GM23338 (cell line): ENCODE measurements around the gene TDG.

Source experiments
- CREB1 ChIP-seq: fragments of 250-450 bp; sonication (Bioruptor Pico); IDR thresholded peaks from 2 replicates; pipeline ENCODE4 v1.5.0; 2020; ENCODE audit warnings: low read depth, mild to moderate bottlenecking, moderate library complexity
- CTCF ChIP-seq, 2 experiments: fragments of 200-600 bp in 1 of 2; sonication (generic) in 1 of 2; conservative IDR thresholded peaks; 2 replicates each; pipeline versions ENCODE4 v1.5.1 to v1.6.1; 2016 to 2017; ENCODE audit warnings: antibody characterized with exemption in 2 of 2, low read depth in 2 of 2, mild to moderate bottlenecking in 2 of 2, moderate library complexity in 1 of 2
- EZH2 ChIP-seq: fragments of 200-600 bp; sonication (generic); IDR thresholded peaks from one replicate; pipeline ENCODE4 v1.8.0; 2017; ENCODE audit warnings: antibody characterized with exemption, mild to moderate bottlenecking, low read depth; ENCODE audit not compliant: unreplicated experiment
- EZH2phosphoT487 ChIP-seq: fragments of 200-600 bp; sonication (generic); IDR thresholded peaks from one replicate; pipeline ENCODE4 v1.8.1; 2018; ENCODE audit warnings: antibody characterized with exemption; ENCODE audit not compliant: unreplicated experiment
- JUNB ChIP-seq: IDR thresholded peaks from one replicate; pipeline ENCODE4 v1.6.1; 2016; ENCODE audit warnings: antibody characterized with exemption; ENCODE audit not compliant: unreplicated experiment
- POLR2AphosphoS5 ChIP-seq: IDR thresholded peaks from 2 replicates; pipeline ENCODE4 v1.6.1; 2016; ENCODE audit warnings: antibody characterized with exemption, low read depth
- REST ChIP-seq: IDR thresholded peaks from one replicate; pipeline ENCODE4 v1.6.1; 2018; ENCODE audit warnings: antibody characterized with exemption; ENCODE audit not compliant: unreplicated experiment

- TF ChIP-seq CTCF (conservative IDR thresholded peaks at IDR 0.05; ENCODE audit: low read depth in 2 of 2) (no peak), EZH2 (no peak), EZH2phosphoT487 (no peak), CREB1 (CRISPR knock-in tag) (no peak), POLR2AphosphoS5 (no peak), REST (no peak), JUNB (no peak)
These were observed 7.1 kb upstream of the TDG start for GRCh38 chr12:103958621-103959020.
